Effector memory CD4-positive, alpha-beta T cell (primary cell): ENCODE measurements around the gene RBM25.
"Not testable (repeated sequence)": the region's sequence is repeated elsewhere in the genome, so short reads cannot be mapped to it uniquely, and the experiment has no call there.

ENCODE experiments used
- DNase-seq, 3 donors: peaks; one replicate each; pipeline ENCODE4 v3.0.0-alpha.2; 2020
- H3K27ac ChIP-seq: 2 replicates; pipeline ENCODE4 v1.7.0; 2013; ENCODE audit warnings: mild to moderate bottlenecking, low read length, moderate library complexity; ENCODE audit not compliant: insufficient read depth, poor library complexity, severe bottlenecking
- H3K27me3 ChIP-seq: replicated peaks from 2 replicates; pipeline ENCODE4 v1.7.0; 2013; ENCODE audit warnings: mild to moderate bottlenecking, low read length; ENCODE audit not compliant: insufficient read depth, control insufficient read depth, poor library complexity, severe bottlenecking
- H3K36me3 ChIP-seq: 2 replicates; pipeline ENCODE4 v1.7.0; 2013; ENCODE audit warnings: mild to moderate bottlenecking, low read length, moderate library complexity; ENCODE audit not compliant: control insufficient read depth, insufficient read depth
- H3K4me1 ChIP-seq: 2 replicates; pipeline ENCODE4 v1.7.0; 2013; ENCODE audit warnings: low read length, mild to moderate bottlenecking; ENCODE audit not compliant: control insufficient read depth, insufficient read depth, poor library complexity, severe bottlenecking
- H3K4me3 ChIP-seq: 2 replicates; pipeline ENCODE4 v1.7.0; 2013; ENCODE audit warnings: low read length, low read depth, mild to moderate bottlenecking; ENCODE audit not compliant: insufficient read depth, poor library complexity, severe bottlenecking
- H3K9me3 ChIP-seq: 2 replicates; pipeline ENCODE4 v1.7.0; 2013; ENCODE audit warnings: mild to moderate bottlenecking, low read length, moderate library complexity; ENCODE audit not compliant: control insufficient read depth
- total RNA-seq, 3 donors: gene quantifications; one replicate each; lab custom pipeline; 2026; lab: John Stamatoyannopoulos, UW

Gene RBM25
- total RNA-seq: 253 to 298 (median 289) reads per million in 3 donors

DNA sequence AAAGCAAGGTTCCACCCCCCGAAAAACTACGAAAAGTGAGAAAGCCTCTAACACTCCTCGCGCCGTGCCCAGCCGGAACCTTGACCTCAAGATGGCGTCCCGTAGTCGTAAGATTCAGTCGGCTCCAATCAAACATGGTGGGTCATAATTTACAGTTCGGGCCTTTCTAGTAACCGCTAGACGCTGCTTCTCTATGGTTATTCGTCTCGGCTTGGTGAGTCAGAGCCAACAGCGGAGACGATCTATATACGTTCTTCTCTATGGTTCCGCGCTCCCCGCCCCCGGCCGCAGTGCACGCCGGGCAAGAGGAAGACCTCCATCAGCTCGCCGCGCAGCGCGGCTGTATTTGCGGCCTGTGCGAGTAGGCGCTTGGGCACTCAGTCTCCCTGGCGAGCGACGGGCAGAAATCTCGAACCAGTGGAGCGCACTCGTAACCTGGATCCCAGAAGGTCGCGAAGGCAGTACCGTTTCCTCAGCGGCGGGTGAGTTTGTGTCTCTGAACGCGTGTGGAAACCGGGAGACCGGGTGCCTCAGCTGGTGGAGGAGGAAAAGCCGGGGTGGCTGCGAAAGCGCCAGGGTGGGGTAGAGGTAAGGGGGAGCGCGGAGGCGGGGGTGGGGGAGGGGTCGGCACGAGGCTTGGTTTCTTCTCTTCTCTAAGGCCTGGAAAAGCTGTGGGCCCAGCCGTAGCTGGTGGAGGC lies at the start of gene RBM25:
Gene RBM25 (plus strand): TSS at position 311 of the 698 bp plus-strand sequence. CDS start 13,108 bp downstream, outside the sequence.
- DNase-seq: peak; percentile 84 to 91 (median 90)
- H3K4me1 ChIP-seq: peaks cover 25% of the 10 kb centered on the region
- no peaks in the 10 kb centered on the region for H3K36me3 ChIP-seq
- no peaks in the 10 kb centered on the region for H3K27me3 ChIP-seq
- peak within 1 kb of the TSS; percentile 94 for H3K27ac ChIP-seq
- no peaks in the 10 kb centered on the region for H3K9me3 ChIP-seq
- peak within 1 kb of the TSS; percentile 86 for H3K4me3 ChIP-seq

DNA sequence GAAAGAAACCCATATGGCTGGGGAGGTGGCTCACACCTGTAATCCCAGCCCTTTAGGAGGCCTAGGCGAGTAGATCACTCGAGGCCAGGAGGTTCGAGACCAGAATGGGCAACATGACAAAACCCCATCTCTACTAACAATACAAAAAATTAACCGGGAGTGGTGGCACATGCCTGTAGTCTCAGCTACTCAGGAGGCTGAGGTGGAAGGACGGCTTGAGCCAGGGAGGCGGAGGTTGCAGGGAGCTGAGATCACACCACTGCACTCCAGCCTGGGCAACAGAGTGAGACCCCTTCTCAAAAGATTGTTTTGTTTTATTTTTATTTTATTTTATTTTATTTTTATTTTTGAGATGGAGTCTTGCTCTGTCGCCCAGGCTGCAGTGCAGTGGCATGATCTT lies 47.1 kb upstream of the RBM25 start:
- peaks cover 21% of the 10 kb centered on the region for H3K36me3 ChIP-seq
- H3K27me3 ChIP-seq, H3K27ac ChIP-seq, DNase-seq, H3K4me1 ChIP-seq, H3K4me3 ChIP-seq, H3K9me3 ChIP-seq: not testable (repeated sequence)

DNA sequence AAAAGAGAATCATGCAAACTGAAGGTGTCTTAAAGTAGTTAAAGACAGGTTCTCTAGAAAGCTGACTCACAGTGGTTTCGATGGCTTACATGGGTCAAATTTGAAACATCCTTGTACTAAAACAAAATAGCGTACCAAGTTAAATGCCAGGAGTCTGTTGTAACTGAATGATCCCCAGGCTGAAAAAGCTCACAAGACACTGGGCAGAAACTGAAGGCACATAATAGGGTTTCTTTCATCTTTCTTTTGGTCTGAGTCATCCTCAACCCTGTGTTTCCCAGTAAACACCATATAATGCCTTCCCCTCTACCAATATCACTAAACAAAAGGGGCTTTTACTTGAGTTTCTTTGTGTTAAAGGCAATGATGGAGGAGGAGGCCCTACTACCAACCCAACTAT lies 44.2 kb upstream of the RBM25 start:
- no peak for DNase-seq
- H3K4me3 ChIP-seq: no peak overlapping the region
- H3K9me3 ChIP-seq: no peaks in the 10 kb centered on the region
- H3K27me3 ChIP-seq: no peaks in the 10 kb centered on the region
- no peak overlapping the region for H3K27ac ChIP-seq
- peaks cover 9% of the 10 kb centered on the region for H3K36me3 ChIP-seq
- no peaks in the 10 kb centered on the region for H3K4me1 ChIP-seq

DNA sequence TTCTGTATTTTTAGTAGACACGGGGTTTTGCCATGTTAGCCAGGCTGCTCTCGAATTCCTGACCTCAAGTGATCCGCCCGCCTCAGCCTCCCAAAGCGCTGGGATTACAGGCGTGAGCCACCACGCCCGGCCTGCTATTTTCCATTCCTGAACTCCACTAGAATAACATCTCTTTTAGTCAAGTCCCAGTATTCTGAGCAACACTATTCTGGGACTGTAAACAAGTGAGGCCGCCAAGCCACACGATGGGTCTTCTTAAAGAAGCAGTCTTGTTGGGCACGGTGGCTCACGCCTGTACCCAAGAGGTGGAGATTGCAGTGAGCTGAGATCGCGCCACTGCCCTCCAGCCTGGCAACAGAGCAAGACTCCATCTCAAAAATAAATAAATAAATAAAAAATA lies 42.8 kb upstream of the RBM25 start:
- not testable (repeated sequence) for H3K9me3 ChIP-seq, H3K4me3 ChIP-seq, DNase-seq, H3K27me3 ChIP-seq, H3K4me1 ChIP-seq, H3K36me3 ChIP-seq, H3K27ac ChIP-seq

DNA sequence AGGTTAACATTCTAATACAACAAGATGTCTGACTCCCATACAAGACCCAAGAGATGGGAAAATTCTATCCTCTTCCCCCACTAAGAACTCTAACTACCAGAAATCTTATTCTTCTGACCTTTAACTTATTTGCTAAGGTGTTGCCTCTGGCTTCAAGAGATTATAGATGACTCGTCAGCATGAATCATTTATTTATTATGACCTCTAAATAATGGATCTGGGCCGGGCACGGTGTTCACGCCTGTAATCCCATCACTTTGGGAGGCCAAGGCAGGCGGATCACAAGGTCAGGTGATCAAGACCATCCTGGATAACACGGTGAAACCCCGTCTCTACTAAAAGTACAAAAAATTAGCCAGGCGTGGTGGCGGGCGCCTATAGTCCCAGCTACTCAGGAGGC lies 42.3 kb upstream of the RBM25 start:
- H3K27me3 ChIP-seq, H3K36me3 ChIP-seq, H3K27ac ChIP-seq, H3K9me3 ChIP-seq, H3K4me3 ChIP-seq, DNase-seq, H3K4me1 ChIP-seq: not testable (repeated sequence)

DNA sequence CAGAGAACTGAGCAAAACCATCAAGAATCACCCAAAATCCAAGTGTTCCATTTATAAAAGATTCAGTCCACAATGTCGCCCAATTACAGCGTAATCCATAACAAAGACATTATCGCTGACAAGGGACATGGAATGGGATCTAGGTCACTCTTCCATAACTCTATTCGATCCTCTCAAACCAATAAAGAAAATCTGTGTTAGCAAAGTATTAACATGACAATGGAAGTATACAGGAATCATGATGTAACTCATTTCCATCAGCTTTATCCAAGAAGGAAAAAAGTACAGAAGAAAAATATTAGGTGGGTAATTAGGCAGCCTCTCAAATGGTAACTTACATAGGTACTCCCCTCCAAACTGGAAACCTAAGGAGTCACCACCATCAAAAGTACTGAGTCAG lies 36.3 kb upstream of the RBM25 start:
- H3K4me3 ChIP-seq: no peak overlapping the region
- H3K4me1 ChIP-seq: peaks cover 8% of the 10 kb centered on the region
- no peak overlapping the region for H3K27ac ChIP-seq
- H3K27me3 ChIP-seq: no peaks in the 10 kb centered on the region
- no peaks in the 10 kb centered on the region for H3K9me3 ChIP-seq
- H3K36me3 ChIP-seq: peaks cover 10% of the 10 kb centered on the region
- no peak for DNase-seq

DNA sequence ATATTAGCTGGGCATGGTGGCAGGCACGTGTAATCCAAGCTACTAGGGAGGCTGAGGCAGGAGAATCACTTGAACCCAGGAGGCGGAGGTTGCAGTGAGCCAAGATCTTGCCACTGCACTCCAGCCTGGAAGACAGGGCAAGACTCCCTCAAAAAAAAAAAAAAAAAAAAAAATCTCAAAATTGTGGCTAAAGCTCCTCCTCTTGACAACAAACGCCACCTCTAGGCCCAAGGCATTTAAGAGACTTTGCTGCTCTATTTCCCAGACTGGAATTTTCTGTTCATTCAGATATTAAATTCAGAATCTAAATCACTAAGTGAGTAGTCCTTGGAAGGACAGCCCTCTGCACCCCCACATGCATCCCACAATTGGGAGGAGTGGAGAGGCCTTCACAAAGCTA lies 32.8 kb upstream of the RBM25 start:
- Histone ChIP-seq H3K4me1 (peaks cover 8% of the 10 kb centered on the region), H3K27ac (no peak overlapping the region), H3K27me3 (no peaks in the 10 kb centered on the region), H3K9me3 (no peaks in the 10 kb centered on the region), H3K4me3 (no peak overlapping the region), H3K36me3 (peaks cover 9% of the 10 kb centered on the region)
- DNase-seq: no peak

DNA sequence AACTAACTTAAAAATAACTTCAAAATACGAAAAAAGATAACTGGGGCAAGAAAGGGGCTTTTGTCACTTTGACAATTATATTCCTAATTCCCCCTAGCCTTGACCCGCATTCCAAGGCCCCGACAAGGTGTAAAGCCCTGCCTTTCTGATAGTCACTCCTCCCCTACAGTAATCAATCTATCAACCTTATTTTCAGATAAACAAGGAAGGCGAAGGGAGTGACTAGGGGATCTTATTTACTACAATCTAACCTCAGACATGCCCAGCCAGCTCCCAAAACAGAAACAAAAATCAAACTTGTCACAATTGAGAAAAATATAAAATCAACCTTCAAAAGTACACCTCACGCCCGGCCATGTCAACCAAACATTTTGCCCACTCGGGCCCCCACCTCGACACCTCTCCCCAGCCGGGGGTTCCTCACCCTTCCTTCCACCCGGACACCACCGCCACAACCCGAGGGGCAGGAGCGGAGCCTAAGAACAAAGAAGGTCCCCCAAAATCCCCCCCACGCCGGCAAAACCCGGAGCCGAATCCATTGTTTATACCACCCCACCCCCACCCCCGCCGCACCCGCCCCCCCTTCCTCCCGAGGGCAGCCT lies 32.0 kb upstream of the RBM25 start:
- DNase-seq: no peak
- H3K27me3 ChIP-seq: no peaks in the 10 kb centered on the region
- H3K4me1 ChIP-seq: peaks cover 8% of the 10 kb centered on the region
- peak overlapping the region; percentile 86 for H3K4me3 ChIP-seq
- H3K27ac ChIP-seq: peak overlapping the region; percentile 59
- H3K36me3 ChIP-seq: peaks cover 5% of the 10 kb centered on the region
- H3K9me3 ChIP-seq: no peaks in the 10 kb centered on the region

DNA sequence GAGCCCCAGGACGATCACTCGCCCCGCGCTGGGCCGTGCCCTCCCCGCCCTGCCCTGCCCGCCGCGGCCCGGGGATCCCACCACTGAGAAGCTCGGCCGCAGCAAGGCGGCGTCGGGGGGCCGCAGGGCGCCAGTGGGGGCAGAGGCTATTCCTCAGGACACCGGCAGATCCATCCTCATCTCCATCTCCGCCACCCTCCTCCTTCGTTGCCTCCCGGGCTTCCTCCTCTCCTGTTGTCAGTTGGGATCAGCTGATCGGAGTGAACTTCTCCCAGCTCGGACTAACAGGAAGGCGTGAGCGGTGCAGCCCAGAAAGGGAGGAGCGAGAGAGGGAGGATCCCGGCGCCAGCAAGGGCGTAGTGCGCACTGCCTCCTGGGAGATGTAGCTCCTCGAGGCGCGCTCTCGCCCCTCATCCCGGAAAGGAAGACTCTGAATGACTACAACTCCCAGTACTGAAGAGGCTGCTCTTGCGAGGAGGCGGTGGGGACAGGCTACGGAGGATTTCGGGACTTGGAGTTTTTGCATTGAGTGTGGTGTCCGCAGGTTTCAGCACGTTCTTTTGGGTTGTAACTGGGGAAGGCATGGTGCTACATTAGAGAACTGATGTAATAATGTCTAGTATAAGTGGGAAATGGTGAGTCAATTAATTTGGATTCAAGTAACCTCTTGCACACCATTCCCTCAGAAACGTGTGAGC lies 31.3 kb upstream of the RBM25 start, which contains the start of gene ZFYVE1:
Gene ZFYVE1 (minus strand): TSS at position 262 of the 698 bp plus-strand sequence. CDS start 2,598 bp downstream, outside the sequence.
- Histone ChIP-seq H3K4me3 (peak within 1 kb of the TSS; percentile 86), H3K27ac (peak within 1 kb of the TSS; percentile 59), H3K4me1 (peaks cover 8% of the 10 kb centered on the region), H3K36me3 (peaks cover 5% of the 10 kb centered on the region), H3K9me3 (no peaks in the 10 kb centered on the region), H3K27me3 (no peaks in the 10 kb centered on the region)
- peak; percentile 78 to 86 (median 82) for DNase-seq

DNA sequence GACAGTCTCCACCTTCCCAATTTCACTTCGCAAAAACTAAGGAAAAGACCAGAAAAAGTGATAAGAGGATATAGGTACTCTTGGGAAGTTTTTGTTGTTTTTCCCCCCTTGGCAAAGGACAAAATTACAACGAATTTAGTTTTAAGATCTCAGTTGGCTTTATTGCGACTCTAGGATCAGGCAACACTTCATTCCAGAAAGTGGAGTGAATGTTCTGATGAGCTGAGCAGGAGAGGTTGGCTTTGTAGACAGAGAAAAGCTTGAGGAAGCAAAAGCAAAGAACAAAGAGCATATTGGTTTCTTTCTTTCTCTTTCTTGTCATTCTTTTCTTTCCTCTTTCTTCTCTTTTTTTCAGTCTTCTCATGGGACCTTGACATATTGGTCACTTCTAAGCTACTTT lies 30.8 kb upstream of the RBM25 start:
- H3K36me3 ChIP-seq: peaks cover 5% of the 10 kb centered on the region
- H3K27ac ChIP-seq: no peak overlapping the region
- H3K4me1 ChIP-seq: peaks cover 7% of the 10 kb centered on the region

More for the DNA sequence above, 30.8 kb upstream of the RBM25 start:
- H3K9me3 ChIP-seq: no peaks in the 10 kb centered on the region
- H3K27me3 ChIP-seq: no peaks in the 10 kb centered on the region
- H3K4me3 ChIP-seq: peak overlapping the region; percentile 86
- no peak for DNase-seq
